Measurements from ENCODE around the gene SYNE1. TPM values are rescaled to one million over a fixed set of nuclear protein-coding genes. Genes with fewer than 3 reads are reported as not detected.

Gene SYNE1
- total RNA-seq, 3 donors from 2014 or later (not counting 1 experiment from before 2014, with no cell fraction given): 489 to 570 (median 498) TPM

GRCh38 chr6:152094992-152095592, 542.1 kb downstream of the SYNE1 start:
- no peak overlapping the region for H3K4me3 ChIP-seq (ENCODE audit: low read length)
- no peak overlapping the region for H3K27ac ChIP-seq (ENCODE audit: low read length)
- Mint-ChIP-seq H3K4me1 (peaks cover 0 to 9% of the 10 kb centered on the region in 2 donors), H3K4me3 (no peak overlapping the region), H3K9me3 (no peaks in the 10 kb centered on the region), H3K27me3 (ENCODE audit: low read depth in 2 of 2) (peaks cover 0 to 8% of the 10 kb centered on the region in 2 donors), H3K27ac (no peak overlapping the region), H3K36me3 (no peaks in the 10 kb centered on the region)
- no peaks in the 10 kb centered on the region for H3K36me3 ChIP-seq (ENCODE audit: control insufficient read depth, insufficient read depth, low read length)
- TF ChIP-seq CTCF (IDR thresholded peaks at IDR 0.05): no peak
- H3K9me3 ChIP-seq (ENCODE audit: control insufficient read depth, insufficient read depth, low read length): no peaks in the 10 kb centered on the region
- no peaks in the 10 kb centered on the region for H3K27me3 ChIP-seq (ENCODE audit: control insufficient read depth, insufficient read depth, low read length)
- WGBS (ENCODE audit: insufficient coverage): 87% methylated on average over 3 of the region's 3 CpGs
- intact Hi-C loops (cut with micrococcal nuclease): no loop called here
- DNase-seq (peak in 1 of 2 donors; percentile 7), ATAC-seq (peak; percentile 47 to 81 (median 63))
- H3K4me1 ChIP-seq (ENCODE audit: control insufficient read depth, insufficient read depth, low read length): no peaks in the 10 kb centered on the region

GRCh38 chr6:152094276-152094675, 542.9 kb downstream of the SYNE1 start:
- no peak overlapping the region for H3K4me3 Mint-ChIP-seq
- no peaks in the 10 kb centered on the region for H3K36me3 ChIP-seq (ENCODE audit: control insufficient read depth, insufficient read depth, low read length)
- H3K27ac ChIP-seq (ENCODE audit: low read length): no peak overlapping the region
- peaks cover 0 to 8% of the 10 kb centered on the region in 2 donors for H3K27me3 Mint-ChIP-seq (ENCODE audit: low read depth in 2 of 2)
- no peak for ATAC-seq
- no peak for DNase-seq
- no peaks in the 10 kb centered on the region for H3K4me1 ChIP-seq (ENCODE audit: control insufficient read depth, insufficient read depth, low read length)
- intact Hi-C loops (cut with micrococcal nuclease): no loop called here
- H3K27ac Mint-ChIP-seq: no peak overlapping the region
- TF ChIP-seq CTCF (IDR thresholded peaks at IDR 0.05): no peak
- 92% methylated on average over 4 of the region's 4 CpGs for WGBS (ENCODE audit: insufficient coverage)
- peaks cover 0 to 9% of the 10 kb centered on the region in 2 donors for H3K4me1 Mint-ChIP-seq
- no peaks in the 10 kb centered on the region for H3K36me3 Mint-ChIP-seq
- H3K4me3 ChIP-seq (ENCODE audit: low read length): no peak overlapping the region
- no peaks in the 10 kb centered on the region for H3K27me3 ChIP-seq (ENCODE audit: control insufficient read depth, insufficient read depth, low read length)
- no peaks in the 10 kb centered on the region for H3K9me3 Mint-ChIP-seq
- H3K9me3 ChIP-seq (ENCODE audit: control insufficient read depth, insufficient read depth, low read length): no peaks in the 10 kb centered on the region

- 79% methylated on average over 6 of the region's 6 CpGs for WGBS (ENCODE audit: insufficient coverage)
- no peaks in the 10 kb centered on the region for H3K36me3 Mint-ChIP-seq
- no peak overlapping the region for H3K27ac Mint-ChIP-seq
- no peak for TF ChIP-seq CTCF (IDR thresholded peaks at IDR 0.05)
- intact Hi-C loops (cut with micrococcal nuclease): no loop called here
- Histone ChIP-seq H3K4me1 (ENCODE audit: control insufficient read depth, insufficient read depth, low read length) (no peaks in the 10 kb centered on the region), H3K36me3 (ENCODE audit: control insufficient read depth, insufficient read depth, low read length) (no peaks in the 10 kb centered on the region), H3K27me3 (ENCODE audit: control insufficient read depth, insufficient read depth, low read length) (no peaks in the 10 kb centered on the region), H3K27ac (ENCODE audit: low read length) (no peak overlapping the region), H3K4me3 (ENCODE audit: low read length) (no peak overlapping the region), H3K9me3 (ENCODE audit: control insufficient read depth, insufficient read depth, low read length) (no peaks in the 10 kb centered on the region)
- H3K9me3 Mint-ChIP-seq: no peaks in the 10 kb centered on the region
- H3K4me3 Mint-ChIP-seq: no peak overlapping the region
- H3K4me1 Mint-ChIP-seq: peaks cover 0 to 9% of the 10 kb centered on the region in 2 donors
- H3K27me3 Mint-ChIP-seq (ENCODE audit: low read depth in 2 of 2): peaks cover 0 to 8% of the 10 kb centered on the region in 2 donors
- no peak for DNase-seq
- no peak for ATAC-seq
These were observed 543.5 kb downstream of the SYNE1 start for GRCh38 chr6:152093711-152094110.

DNA sequence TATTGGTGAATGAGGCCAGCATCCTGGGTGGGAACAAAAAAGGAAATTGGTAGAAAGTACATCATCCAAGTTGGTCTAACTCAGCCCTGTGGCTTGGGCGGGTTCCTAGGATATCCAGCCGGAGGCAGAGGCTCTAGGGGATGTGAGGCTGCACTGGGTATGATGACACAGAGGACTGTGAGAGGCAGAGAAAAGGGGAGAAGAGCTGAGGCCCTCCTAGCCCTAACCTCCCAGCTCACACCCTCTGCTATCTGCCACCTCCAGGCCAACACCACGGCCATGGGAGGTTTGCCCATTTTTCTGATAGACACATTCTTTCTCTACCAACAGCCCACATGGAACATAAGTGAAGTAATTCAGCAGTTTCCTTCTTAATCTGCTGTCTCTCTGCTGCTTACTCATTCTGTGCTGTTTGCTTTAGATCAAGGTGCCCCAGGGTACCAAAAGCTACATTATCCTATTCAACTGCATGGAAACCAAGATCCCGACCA, 545.3 kb downstream of the SYNE1 start:
- intact Hi-C loops (cut with micrococcal nuclease): no loop called here
- no peak for TF ChIP-seq CTCF (IDR thresholded peaks at IDR 0.05)
- 92% methylated on average over 4 of the region's 4 CpGs for WGBS (ENCODE audit: insufficient coverage)
- Histone ChIP-seq H3K9me3 (ENCODE audit: control insufficient read depth, insufficient read depth, low read length) (no peaks in the 10 kb centered on the region), H3K27me3 (ENCODE audit: control insufficient read depth, insufficient read depth, low read length) (no peaks in the 10 kb centered on the region), H3K4me3 (ENCODE audit: low read length) (no peak overlapping the region), H3K4me1 (ENCODE audit: control insufficient read depth, insufficient read depth, low read length) (no peaks in the 10 kb centered on the region), H3K36me3 (ENCODE audit: control insufficient read depth, insufficient read depth, low read length) (no peaks in the 10 kb centered on the region), H3K27ac (ENCODE audit: low read length) (no peak overlapping the region)
- Mint-ChIP-seq H3K36me3 (no peaks in the 10 kb centered on the region), H3K27me3 (ENCODE audit: low read depth in 2 of 2) (peaks cover 0 to 8% of the 10 kb centered on the region in 2 donors), H3K27ac (no peak overlapping the region), H3K9me3 (no peaks in the 10 kb centered on the region), H3K4me3 (no peak overlapping the region), H3K4me1 (peaks cover 0 to 9% of the 10 kb centered on the region in 2 donors)
- DNase-seq: no peak
- ATAC-seq: no peak

Data from natural killer cell (primary cell).